IPS-15b (cell line): ENCODE measurements around the gene CCDC24.

Experiments
- H3K27me3 ChIP-seq: one replicate; pipeline ENCODE4 v1.6.1; 2013; ENCODE audit warnings: low read length; ENCODE audit not compliant: control insufficient read depth, insufficient read depth
- H3K36me3 ChIP-seq: one replicate; pipeline ENCODE4 v1.6.1; 2013; ENCODE audit warnings: low read length; ENCODE audit not compliant: control insufficient read depth, insufficient read depth
- H3K4me1 ChIP-seq: one replicate; pipeline ENCODE4 v1.6.1; 2013; ENCODE audit warnings: mild to moderate bottlenecking, low read length; ENCODE audit not compliant: control insufficient read depth, insufficient read depth
- H3K4me3 ChIP-seq: one replicate; pipeline ENCODE4 v1.5.1; 2013; ENCODE audit warnings: low read depth, low read length
- H3K9ac ChIP-seq: one replicate; pipeline ENCODE4 v1.6.1; 2013; ENCODE audit warnings: low read depth, mild to moderate bottlenecking, low read length
- H3K9me3 ChIP-seq: one replicate; pipeline ENCODE4 v1.6.1; 2013; ENCODE audit warnings: mild to moderate bottlenecking, low read length; ENCODE audit not compliant: control insufficient read depth, insufficient read depth

CCDC24 gene

GRCh38 chr1:44012941-44013609 is 21.7 kb downstream of the CCDC24 start:
- peaks cover 2% of the 10 kb centered on the region for H3K4me1 ChIP-seq
- no peaks in the 10 kb centered on the region for H3K27me3 ChIP-seq
- H3K36me3 ChIP-seq, result no peaks in the 10 kb centered on the region
- no peaks in the 10 kb centered on the region for H3K9me3 ChIP-seq
- no peak overlapping the region for H3K4me3 ChIP-seq
- H3K9ac ChIP-seq, result no peak overlapping the region

GRCh38 chr1:44013949-44014348 is 22.6 kb downstream of the CCDC24 start:
- Histone ChIP-seq H3K4me1 (peaks cover 2% of the 10 kb centered on the region), H3K27me3 (no peaks in the 10 kb centered on the region), H3K9ac (no peak overlapping the region), H3K9me3 (no peaks in the 10 kb centered on the region), H3K4me3 (no peak overlapping the region), H3K36me3 (no peaks in the 10 kb centered on the region)

- no peaks in the 10 kb centered on the region for H3K9me3 ChIP-seq
- no peaks in the 10 kb centered on the region for H3K27me3 ChIP-seq
- no peaks in the 10 kb centered on the region for H3K36me3 ChIP-seq
- no peak overlapping the region for H3K9ac ChIP-seq
- no peak overlapping the region for H3K4me3 ChIP-seq
- peaks cover 2% of the 10 kb centered on the region for H3K4me1 ChIP-seq
Measured at GRCh38 chr1:44014365-44015104, 23.1 kb downstream of the CCDC24 start.

- H3K9me3 ChIP-seq, result no peaks in the 10 kb centered on the region
- H3K4me3 ChIP-seq, result no peak overlapping the region
- H3K27me3 ChIP-seq, result no peaks in the 10 kb centered on the region
- H3K4me1 ChIP-seq, result peaks cover 2% of the 10 kb centered on the region
- H3K9ac ChIP-seq, result no peak overlapping the region
- H3K36me3 ChIP-seq, result no peaks in the 10 kb centered on the region
Measured at GRCh38 chr1:44015206-44015605, 23.8 kb downstream of the CCDC24 start.

- Histone ChIP-seq H3K9me3 (no peaks in the 10 kb centered on the region), H3K4me1 (peaks cover 2% of the 10 kb centered on the region), H3K36me3 (no peaks in the 10 kb centered on the region), H3K9ac (no peak overlapping the region), H3K27me3 (no peaks in the 10 kb centered on the region), H3K4me3 (no peak overlapping the region)
Measured at GRCh38 chr1:44016041-44016889, 24.9 kb downstream of the CCDC24 start.

- no peak overlapping the region for H3K9ac ChIP-seq
Measured at GRCh38 chr1:44016890-44017400, 25.5 kb downstream of the CCDC24 start.

GRCh38 chr1:44019466-44019948 is 28.1 kb downstream of the CCDC24 start:
- Histone ChIP-seq H3K27me3 (no peaks in the 10 kb centered on the region), H3K9me3 (no peaks in the 10 kb centered on the region), H3K9ac (no peak overlapping the region), H3K4me3 (no peak overlapping the region), H3K36me3 (peaks cover 6% of the 10 kb centered on the region), H3K4me1 (no peaks in the 10 kb centered on the region)

More at GRCh38 chr1:44016890-44017400, 25.5 kb downstream of the CCDC24 start:
- Histone ChIP-seq H3K4me1 (no peaks in the 10 kb centered on the region), H3K9me3 (no peaks in the 10 kb centered on the region), H3K4me3 (no peak overlapping the region), H3K27me3 (no peaks in the 10 kb centered on the region), H3K36me3 (peaks cover 6% of the 10 kb centered on the region)

GRCh38 chr1:44020464-44020863 is 29.1 kb downstream of the CCDC24 start:
- Histone ChIP-seq H3K9ac (no peak overlapping the region), H3K27me3 (no peaks in the 10 kb centered on the region), H3K4me1 (no peaks in the 10 kb centered on the region), H3K4me3 (no peak overlapping the region), H3K9me3 (no peaks in the 10 kb centered on the region), H3K36me3 (peaks cover 6% of the 10 kb centered on the region)

GRCh38 chr1:44021156-44021555 is 29.8 kb downstream of the CCDC24 start:
- peaks cover 6% of the 10 kb centered on the region for H3K36me3 ChIP-seq
- no peak overlapping the region for H3K4me3 ChIP-seq
- H3K4me1 ChIP-seq, result no peaks in the 10 kb centered on the region
- no peaks in the 10 kb centered on the region for H3K27me3 ChIP-seq
- no peaks in the 10 kb centered on the region for H3K9me3 ChIP-seq
- no peak overlapping the region for H3K9ac ChIP-seq

GRCh38 chr1:44021581-44022321 is 30.4 kb downstream of the CCDC24 start:
- H3K9me3 ChIP-seq, result no peaks in the 10 kb centered on the region
- H3K9ac ChIP-seq, result no peak overlapping the region
- H3K4me3 ChIP-seq, result no peak overlapping the region
- peaks cover 6% of the 10 kb centered on the region for H3K36me3 ChIP-seq
- H3K4me1 ChIP-seq, result no peaks in the 10 kb centered on the region
- H3K27me3 ChIP-seq, result no peaks in the 10 kb centered on the region
